ENCODE results near the gene COL21A1.
"Not testable (repeated sequence)": the region's sequence is repeated elsewhere in the genome, so short reads cannot be mapped to it uniquely, and the experiment has no call there.

COL21A1 gene

DNA sequence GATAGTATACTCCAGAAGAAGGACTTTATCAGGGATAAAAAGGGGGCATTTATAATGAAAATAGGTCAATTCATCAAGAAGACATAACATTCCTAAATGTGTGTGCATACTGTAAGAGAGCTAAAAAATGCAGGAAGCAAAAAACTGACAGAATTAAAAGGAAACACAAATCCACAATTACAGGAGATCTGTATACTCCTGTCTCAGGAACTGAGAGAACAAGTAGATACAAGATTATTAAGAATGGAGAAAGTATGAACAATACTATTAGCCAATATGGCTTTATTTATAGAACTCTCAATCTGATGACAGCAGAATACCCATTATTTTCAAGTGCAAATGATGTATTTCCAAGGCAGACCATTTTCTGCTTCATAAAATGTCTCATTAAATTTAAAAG lies 204.3 kb downstream of the COL21A1 start:
- no peak for DNase-seq

DNA sequence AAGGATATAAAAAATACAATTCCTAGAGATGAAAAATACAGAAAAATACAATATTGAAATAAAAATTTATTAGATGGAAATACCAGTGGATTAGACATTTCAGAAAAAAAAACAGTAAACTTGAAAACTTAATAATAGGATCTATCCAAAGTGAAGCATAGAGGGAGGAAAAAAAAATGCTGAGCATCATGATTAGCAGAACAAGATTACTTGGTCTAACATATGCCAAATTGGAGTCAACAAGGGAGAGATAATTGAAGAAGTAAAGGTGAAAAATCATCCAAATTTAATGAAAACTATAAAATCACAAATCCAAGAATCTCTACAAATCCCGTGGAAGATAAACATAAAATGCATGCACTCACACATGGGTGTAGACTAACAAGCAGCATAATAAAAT lies 205.8 kb downstream of the COL21A1 start:
- no peak for DNase-seq

DNA sequence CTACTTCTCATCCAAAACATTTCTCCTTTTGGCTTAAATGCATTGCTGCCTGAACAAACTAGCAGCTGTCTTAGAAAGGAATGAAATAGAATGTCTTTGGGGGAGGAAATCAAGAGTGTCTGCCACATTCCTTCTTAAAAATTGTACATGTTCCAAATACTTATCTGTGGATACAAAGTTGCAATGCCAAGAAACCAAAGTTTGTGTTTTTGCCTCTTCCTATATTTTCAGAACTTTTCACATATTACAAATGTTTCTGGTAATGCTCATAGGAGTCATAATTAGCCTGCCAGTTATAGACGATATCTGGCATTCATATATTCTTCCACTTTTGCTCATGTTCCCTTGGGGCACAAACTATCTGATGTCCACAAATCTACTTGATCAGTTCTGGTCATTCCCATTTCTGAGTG lies 206.5 kb downstream of the COL21A1 start:
- no peak for DNase-seq

DNA sequence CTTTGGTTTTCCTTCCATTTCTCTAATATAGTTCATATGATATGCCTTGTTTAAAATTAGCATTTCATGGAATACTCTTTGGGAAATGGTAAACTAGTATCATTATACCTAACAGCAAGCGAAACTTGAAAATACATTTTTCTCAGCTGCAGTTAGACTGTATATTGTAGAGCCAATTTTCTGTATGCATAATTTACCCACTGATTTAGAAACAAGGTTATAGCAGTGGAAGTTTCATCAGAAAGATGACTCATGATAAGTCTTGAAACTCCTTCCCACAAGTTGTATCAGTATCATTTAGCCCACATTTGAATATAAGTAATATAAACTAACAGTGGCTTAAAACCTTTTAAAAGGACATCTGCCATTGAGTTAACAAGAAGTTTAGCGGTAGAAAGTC lies 207.2 kb downstream of the COL21A1 start:
- DNase-seq: no peak

DNA sequence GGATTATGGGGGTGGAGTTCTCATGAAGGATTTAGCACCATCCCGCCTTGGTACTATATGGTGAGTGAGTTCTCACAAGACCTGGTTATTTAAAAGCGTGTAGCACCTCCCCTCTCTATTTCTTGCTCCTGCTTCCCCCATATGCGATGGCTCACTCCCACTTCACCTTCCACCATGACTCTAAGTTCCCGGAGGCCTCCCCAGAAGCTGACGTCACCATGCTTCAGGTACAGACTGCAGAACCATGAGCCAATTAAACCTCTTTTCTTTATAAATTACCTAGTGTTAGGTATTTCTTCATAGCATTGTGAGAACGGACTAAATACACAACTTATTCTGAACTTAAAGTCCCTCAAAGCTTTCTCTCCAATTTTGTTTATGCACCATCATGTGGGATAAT lies 208.6 kb downstream of the COL21A1 start:
- no peak for DNase-seq

DNA sequence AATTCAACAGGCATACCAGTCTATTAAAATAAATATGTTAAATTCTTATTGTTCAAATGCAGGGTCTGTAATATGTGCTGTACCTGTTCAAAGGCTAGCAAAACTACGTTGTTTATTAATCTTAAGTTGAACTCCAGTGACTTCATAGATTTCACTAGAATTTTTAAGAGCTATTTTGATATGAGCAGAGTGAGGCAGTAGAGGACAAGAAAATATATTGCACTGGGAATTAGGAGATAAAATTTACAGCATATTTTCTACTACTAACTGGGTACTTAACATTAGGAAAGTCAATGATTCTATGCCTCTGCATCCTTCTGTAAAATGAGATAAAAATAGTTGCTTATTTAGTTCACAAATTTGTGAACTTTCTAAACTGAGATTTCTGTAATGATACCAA lies 209.8 kb downstream of the COL21A1 start:
- DNase-seq: no peak

DNA sequence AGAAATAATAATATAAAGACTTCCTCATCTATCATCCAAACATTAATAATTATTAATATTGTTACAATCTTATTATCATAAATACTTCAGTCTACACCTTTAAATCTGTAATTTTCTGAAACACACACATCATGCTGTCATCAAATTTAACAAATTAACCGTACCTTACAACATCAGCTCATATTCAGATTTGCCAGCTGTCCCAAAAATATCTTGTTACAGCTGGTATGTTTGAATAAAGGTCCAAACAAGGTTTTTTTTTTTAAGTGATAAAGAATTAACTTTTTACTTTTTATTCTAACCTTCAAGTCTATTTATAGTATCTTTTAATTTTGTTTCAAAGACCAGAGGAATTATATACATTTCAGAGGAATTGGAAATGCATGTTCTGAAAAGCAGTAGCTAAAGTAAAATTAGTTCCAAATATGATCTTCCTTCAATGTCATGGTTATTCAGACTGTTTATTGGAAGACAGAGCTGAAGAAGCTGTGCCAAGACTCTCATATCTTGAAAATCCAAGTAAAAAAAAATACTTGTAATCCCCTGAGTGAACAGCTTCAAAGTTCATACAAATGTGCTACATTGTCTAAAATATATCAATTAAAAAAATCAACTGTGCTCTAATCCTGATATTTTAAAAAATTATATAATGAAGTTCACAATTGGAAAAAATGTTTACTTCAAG lies 210.3 kb downstream of the COL21A1 start:
- peak; percentile 20 for DNase-seq

DNA sequence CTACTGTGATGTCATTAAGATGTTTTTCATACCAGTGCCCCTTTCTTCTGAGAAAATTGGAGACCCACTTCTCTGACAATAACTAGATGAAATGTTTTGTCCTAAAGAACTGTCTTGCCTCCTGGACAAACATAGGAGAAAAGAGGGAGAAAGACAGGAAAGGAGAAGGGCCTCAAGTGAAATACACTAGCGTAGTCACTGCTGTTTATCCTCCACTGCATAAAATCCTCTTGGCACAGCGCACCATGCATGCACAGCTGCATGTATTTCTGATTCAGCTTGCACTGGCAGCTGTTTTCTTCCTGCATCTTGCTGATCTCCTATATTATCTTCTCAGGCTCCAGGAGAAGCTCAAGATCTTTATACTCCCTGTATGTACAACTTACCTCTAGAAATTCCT lies 214.0 kb downstream of the COL21A1 start:
- no peak for DNase-seq

DNA sequence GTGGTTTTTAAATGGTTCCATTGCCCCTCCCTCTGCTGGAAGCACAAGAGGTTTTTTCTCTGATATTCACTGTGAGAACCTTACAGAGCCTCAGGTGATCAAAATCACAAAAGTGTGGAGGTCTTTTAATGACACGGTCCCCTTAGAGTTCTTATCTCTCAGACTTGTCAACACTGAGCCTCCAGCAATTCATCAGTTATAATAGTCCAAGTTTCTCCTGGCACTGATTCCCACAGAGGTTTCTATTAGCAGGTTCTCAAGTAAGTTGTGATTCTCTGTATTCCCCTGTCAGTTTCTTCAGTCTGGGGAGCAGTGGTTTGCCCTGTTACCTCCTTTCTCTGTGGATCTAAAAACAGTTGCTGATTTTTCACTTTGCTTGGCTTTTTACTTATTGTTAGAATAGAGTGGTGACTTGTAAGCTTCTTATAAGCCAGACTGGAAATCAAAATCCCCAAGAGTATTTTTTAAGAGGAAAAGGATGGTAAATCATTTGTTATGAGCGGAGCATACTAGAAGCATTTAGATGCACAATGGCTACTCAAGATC lies 214.6 kb downstream of the COL21A1 start:
- DNase-seq: no peak

DNA sequence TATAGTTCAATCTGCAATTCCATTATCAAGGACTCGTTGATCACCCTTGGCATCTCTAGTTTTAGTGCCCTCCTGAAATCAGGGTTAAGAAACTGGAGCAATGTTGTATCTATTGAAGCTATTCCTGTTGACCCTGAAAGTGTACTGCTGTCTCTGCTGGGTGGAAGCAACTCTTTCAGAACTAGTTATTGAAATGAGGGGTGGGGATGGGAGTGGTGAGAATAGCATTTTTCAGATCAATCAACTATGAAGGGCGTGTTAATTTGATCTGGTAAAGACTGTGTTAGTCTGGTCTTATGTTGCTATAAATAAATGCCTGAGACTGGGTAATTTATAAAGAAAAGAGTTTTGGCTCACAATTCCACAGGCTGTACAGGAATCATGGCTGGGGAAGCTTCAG lies 219.5 kb downstream of the COL21A1 start:
- no peak for DNase-seq

DNA sequence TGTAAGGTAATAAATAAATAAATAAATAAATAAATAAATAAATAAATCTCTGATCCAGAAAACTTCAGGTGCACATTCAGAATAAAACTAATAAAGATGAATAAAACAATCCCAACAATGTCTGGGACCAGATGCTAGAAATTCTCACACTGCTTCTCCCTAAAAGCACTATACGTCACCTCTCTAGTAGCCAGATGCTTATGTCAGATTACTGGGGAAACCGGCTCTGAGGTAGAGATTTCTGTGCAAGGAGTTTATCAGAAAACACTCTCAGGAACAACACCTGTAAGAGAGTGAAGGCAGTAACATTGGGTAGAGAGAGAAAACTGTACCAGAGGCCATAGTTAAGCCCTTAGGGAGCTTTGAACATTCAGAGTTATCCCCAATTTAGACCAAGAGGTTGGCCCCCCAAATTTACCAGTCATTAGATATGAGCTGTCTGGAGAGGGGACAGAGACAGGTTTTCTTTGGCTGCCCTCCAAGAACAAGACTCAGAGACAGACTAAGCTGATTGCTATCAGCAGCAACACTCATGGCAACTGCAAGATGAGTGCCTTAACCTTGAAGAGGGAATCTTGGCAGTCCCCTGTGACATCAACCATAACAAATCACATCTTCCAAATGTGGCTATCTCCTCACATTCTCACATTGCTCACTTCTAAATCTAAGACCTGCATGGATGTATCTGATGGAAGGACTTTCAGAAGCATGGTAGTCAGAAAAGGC lies 220.8 kb downstream of the COL21A1 start:
- no peak for DNase-seq

DNA sequence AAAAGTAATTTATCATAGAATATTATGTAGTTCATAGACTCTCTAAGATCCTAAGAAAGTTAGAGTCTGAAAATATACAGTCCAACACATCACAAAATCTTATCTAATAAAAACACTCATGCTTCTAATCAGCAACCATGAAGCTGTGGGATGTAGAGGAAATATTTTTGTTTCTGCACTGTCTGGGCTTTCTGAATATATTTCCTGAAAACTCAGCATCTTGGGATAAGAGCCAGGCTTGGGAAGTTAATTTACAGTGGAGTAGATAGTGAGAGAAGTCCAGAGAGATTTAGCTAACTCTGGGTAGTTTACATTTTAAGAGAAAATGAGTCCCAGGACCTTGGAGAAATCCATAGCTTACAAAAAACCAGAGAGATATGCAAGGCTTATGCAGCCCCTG lies 221.6 kb downstream of the COL21A1 start:
- DNase-seq: no peak

DNA sequence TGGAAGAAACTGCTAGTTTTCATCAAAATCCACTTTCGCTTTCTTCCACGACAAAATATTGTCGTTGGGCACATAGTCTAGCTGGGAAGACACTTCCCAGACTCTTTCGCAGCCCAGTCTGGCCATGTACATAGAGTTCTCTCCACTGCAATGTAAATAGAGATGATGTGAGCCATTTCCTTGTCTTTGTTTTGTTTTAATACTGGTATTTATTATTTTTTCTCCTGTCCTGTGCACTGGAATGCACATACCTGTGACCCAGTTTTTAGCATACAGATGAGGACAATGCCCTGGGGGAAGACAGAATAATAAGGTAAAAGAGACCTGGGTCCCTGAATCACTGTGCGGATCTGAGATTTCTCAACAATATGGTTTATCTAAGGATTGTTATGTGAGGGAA lies 222.4 kb downstream of the COL21A1 start:
- no peak for DNase-seq

DNA sequence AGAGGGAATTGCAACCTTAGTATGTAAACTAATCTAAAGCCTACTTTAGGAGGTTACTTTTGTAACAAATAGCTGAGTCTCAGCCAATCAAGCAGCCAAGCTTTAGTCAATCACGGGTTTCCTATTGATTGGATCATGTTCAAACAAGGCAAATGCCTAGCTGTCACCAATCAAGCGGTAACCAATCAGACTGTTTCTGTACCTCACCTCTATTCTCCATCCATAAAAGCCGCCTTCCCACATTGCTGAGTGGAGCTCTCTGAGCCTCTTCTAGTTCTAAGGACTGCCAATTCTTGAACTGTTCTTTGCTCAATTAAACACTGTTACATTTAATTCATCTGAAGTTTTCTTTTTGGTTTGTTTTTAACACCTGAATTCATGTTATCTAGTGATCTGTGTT lies 223.6 kb downstream of the COL21A1 start:
- DNase-seq: no peak

DNA sequence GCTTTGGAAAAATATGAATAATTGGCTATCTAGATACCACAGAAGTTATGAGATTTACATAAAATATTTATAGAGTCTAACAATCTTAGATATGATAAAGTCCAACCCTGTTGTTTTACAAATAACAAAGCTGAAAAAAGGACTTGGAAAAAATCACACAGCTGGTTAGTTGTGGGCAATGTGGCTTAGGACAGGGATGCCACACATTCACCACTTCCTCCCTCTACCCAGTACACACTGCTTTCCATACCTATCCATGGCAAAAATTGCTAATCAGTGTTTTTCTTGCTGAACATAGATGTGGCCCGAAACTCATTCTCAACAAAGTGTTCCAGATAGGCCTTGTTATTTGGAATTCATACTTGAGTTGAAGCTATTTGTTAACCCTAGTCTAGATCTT lies 224.7 kb downstream of the COL21A1 start:
- no peak for DNase-seq

DNA sequence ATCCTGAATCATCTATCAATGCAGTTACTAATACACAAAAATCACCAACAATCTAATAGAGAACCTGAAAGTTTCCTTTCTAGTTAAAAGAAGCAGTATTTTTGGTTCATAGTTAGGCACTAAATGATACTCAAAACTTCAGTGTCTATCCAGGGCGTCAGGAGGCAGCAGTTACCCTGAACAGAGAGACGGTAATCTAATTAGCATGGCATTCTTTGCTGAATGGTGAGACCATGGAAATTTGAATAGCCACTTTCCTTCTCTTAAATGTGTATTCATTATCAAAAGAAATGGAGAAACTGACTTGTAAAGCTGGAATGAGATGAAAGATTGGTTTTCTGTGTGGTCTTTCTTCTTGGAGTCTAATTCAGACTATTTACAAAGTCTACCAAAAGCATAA lies 225.4 kb downstream of the COL21A1 start:
- peak; percentile 8 for DNase-seq

DNA sequence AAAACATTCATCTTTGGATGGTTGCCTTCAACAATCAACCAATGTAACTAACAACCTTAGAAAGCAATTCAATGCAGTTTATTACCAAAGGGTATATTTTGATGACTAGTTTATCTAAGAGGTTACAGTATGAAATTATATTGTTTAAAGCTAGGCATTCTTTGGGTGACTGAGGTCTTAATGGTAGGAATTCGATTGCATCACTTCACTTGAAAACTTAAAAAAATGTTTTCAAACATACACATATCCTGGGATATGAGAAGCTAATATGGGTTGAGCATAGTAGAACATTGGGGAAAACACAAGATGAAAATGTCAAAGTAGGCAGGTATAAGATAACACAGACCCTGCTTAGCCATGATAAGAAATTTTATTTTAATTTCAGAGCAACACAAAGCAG lies 227.4 kb downstream of the COL21A1 start:
- no peak for DNase-seq

DNA sequence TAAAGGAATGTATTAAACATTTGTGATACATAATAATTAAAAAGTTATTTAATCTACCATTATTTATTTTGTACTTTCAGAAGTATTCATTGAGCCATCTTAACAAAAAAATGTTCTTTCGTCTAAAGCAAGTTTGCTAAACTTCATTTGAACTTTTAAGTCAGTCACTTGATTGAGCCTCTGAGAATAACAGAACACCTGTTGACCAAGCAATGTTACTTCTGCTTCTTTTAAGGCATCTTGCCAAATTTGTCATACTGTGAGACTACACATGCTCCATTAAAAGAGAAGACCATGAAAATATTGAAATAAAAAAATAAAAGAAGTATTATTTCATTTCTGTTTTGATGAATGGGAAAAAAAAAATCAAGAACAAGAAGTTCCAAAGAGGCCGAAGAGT lies 230.2 kb downstream of the COL21A1 start:
- no peak for DNase-seq

DNA sequence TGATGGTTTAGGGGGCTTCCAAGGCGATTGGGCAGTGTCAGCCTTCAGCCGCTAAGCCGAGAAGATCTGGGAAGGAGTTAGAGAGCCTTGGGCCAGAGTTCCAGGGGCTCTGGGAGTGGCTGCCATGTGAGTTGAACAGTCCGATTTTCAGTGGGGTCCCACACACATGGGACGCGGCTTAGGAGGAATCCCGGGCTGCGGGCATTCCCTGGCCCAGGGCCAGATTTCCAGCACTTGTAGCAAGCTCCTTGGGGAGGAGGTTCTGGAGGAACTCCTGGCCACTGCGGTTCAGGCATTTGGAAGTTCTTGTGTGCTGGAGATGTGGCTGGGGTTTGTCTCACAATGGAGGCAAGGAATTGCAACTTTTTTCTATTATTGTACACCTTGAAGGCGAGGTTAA lies 233.3 kb downstream of the COL21A1 start:
- DNase-seq: not testable (repeated sequence)

DNA sequence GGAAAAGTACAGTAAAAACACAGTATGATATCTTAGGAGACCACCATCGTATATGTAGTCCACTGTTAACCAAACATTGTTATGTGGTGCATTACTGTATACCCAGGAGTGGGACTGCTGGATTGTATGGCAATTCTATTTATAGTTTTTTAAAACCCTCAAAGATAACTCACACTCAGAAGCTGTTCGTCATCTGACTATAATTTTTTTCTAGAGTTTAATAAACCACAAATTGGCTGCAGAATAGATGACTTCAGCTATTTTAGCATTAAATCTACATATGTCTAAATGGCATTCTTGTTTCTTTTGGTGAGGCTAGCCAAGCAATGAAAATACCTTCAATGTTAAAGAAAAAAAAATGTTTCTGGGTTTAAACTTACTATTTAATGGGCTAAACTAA lies 237.7 kb downstream of the COL21A1 start:
- DNase-seq: no peak

Data from NCI-H69 (cell line).